Left kidney (tissue), 8 donors: ENCODE measurements around the gene PGD. TPM values are rescaled to one million over a fixed set of nuclear protein-coding genes. Genes with fewer than 3 reads are reported as not detected.
A peak's percentile ranks its signal among the peaks of the same experiment; 100 is the strongest.
"Not testable (repeated sequence)": the region's sequence is repeated elsewhere in the genome, so short reads cannot be mapped to it uniquely, and the experiment has no call there.

ENCODE experiments used
- DNase-seq: peaks from one replicate; pipeline ENCODE4 v3.0.0-alpha.2; 2013
- long read RNA-seq, 8 donors: transcript quantifications; one replicate each; lab custom pipeline, GENCODE V29; 2026
- polyA plus RNA-seq: library from polyadenylated mRNA; unstranded; fragments of 120-200 nt; gene quantifications from one replicate; pipeline ENCODE4 v1.2.1, GENCODE V29; 2013; ENCODE audit not compliant: insufficient read length

The PGD gene
- 188 TPM for polyA plus RNA-seq
- long read RNA-seq, donor 1, transcript PGD-201 (13 exons, 1,885 nt) = major isoform, 48 of 60 reads
- long read RNA-seq, donor 1, partial matches to known transcripts = 12 of 60 reads
- long read RNA-seq, donor 1, other reads (novel, unspliced or antisense) = 0 of 60 reads
- long read RNA-seq, donor 2, transcript PGD-201 (13 exons, 1,885 nt) = major isoform, 54 of 67 reads
- long read RNA-seq, donor 2, partial matches to known transcripts = 10 of 67 reads
- long read RNA-seq, donor 2, other reads (novel, unspliced or antisense) = 0 of 67 reads
- long read RNA-seq, donor 3, transcript PGD-201 (13 exons, 1,885 nt) = major isoform, 36 of 51 reads
- long read RNA-seq, donor 3, partial matches to known transcripts = 13 of 51 reads
- long read RNA-seq, donor 3, other reads (novel, unspliced or antisense) = 0 of 51 reads
- long read RNA-seq, donor 4, partial matches to known transcripts = 9 of 9 reads
- long read RNA-seq, donor 4, other reads (novel, unspliced or antisense) = 0 of 9 reads
- long read RNA-seq, donor 5, transcript PGD-201 (13 exons, 1,885 nt) = major isoform, 81 of 187 reads
- long read RNA-seq, donor 5, partial matches to known transcripts = 106 of 187 reads
- long read RNA-seq, donor 5, other reads (novel, unspliced or antisense) = 0 of 187 reads
- long read RNA-seq, donor 6, transcript PGD-201 (13 exons, 1,885 nt) = major isoform, 40 of 52 reads
- long read RNA-seq, donor 6, partial matches to known transcripts = 11 of 52 reads
- long read RNA-seq, donor 6, other reads (novel, unspliced or antisense) = 0 of 52 reads
- long read RNA-seq, donor 7, transcript PGD-201 (13 exons, 1,885 nt) = major isoform, 57 of 79 reads
- long read RNA-seq, donor 7, partial matches to known transcripts = 22 of 79 reads
- long read RNA-seq, donor 7, other reads (novel, unspliced or antisense) = 0 of 79 reads
- long read RNA-seq, donor 8, transcript PGD-201 (13 exons, 1,885 nt) = major isoform, 17 of 23 reads
- long read RNA-seq, donor 8, partial matches to known transcripts = 5 of 23 reads
- long read RNA-seq, donor 8, other reads (novel, unspliced or antisense) = 0 of 23 reads

DNA sequence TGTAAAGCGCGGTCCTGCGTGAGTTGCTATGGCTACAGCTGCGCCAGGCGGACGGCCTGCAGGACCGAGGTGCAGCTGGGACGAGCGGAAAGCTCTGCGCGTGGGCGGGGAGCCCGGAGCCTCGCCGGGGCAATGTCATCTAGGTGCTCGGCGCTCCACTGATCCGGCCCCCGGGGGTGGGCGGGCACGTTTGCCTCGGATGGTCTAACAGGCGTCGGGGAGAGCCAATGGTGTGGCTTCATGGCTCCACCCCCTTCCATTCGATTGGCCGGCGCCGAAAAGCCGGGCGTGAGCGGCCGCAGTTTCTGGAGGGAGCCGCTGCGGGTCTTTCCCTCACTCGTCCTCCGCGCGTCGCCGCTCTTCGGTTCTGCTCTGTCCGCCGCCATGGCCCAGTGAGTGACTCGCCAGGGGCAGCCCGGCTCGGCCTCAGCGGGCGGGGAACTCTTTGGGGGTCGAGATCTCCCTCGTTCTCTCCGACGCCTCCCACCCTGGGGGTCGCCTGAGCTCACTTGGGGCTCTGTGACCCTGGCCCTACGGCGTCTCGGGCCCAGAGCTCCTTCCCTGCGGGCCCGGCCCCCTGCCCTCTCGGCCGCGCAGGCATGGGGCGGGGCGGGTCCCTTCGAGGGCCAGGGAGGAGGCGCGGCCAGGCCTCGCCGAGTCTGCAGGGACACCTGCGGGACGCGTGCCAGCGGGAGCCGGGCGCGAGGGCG lies at the start of gene PGD:
Gene PGD (plus strand): TSS at position 331 of the 710 bp plus-strand sequence. CDS start 54 bp downstream, at position 385.
- DNase-seq = peak; percentile 97

DNA sequence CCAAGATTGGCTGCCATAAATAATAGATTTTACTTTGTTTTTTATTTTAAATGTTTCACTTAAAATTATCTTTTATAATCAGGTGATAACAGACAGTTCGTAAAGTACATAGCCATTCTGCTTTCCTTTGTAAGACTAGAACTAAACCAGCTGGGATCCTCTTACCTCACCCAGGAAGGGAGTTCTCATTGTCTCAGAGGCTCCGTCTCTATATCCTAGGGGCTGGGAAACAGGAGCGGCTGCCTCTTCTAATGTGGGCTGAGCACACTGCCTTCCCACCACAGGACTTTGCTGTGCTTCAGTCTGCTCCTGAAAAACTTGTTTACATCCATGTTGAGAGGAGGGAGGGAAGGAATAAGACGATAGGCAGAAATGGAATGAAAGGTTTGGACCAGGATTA lies 45.6 kb upstream of the PGD start:
- no peak for DNase-seq

DNA sequence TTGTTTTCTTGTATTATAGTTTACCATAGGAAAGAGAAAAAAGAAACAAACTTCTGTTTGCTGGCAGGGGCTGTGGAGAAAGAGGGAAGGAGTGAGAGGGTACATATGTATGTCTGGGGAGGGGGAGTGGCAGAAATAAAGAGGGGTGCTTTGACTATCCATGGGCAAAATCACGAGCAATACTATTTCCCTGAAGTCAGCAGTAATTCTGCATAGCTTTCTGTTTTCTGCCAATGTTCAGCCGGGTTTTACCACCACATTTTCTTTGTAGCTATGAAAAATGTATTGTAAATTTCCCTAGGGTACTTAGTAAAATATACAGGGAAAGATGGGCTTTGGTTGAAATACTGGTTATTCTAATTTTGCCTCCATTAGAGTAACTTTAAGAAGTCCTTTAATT lies 45.2 kb upstream of the PGD start:
- DNase-seq = no peak

DNA sequence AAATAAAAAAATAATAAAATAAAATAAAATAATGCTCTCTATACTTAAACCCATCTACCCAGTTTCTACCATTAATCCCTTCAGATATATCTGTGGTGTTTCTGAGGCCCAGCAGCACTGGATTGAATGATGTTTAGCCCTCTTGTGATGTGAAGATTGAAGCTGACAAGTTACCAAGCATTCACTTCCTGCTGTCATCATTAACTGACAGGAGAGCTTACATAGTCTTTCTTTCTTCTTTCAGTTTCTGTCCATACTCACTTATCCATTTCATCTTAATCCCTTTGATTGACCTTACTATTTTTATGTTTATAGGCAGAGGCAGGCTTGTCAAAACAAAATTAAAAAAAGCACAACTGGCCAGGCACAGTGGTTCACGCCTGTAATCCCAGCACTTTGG lies 38.8 kb upstream of the PGD start:
- no peak for DNase-seq

DNA sequence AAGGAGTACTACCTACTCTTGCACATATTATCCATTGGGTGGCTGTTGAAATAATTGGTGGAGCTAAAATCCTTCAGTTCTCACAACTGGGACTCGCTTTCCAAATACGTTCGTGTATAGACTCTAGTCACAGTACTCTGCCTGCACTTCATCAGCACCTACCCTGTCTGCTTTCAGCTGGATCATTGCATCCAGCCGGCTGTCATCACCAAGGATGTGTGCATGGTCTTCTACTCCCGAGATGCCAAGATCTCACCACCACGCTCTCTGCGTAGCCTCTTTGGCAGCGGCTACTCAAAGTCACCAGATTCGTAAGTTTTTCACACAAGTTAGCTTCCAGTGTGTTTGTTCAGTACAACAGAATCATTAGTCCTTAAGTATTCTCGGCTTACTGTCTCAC lies 37.3 kb upstream of the PGD start:
- no peak for DNase-seq

DNA sequence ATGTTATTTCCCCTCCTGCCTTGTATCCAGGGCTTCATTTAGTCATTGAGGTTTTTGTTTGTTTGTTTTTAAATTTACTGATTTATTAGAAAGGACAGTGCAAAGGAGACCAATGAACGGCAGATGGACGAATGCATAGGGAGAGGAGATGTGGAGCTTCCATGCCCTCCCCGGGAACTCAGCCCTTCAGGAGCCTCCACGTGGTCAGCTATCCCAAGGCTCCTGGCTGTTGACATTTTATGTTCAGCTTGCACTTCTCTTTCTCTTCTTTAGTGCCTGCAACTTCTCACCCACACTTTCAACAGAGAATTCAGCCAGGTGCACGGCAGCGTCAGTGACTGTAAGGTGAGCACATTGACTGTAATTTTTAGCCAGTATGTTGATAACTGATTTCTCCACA lies 30.7 kb upstream of the PGD start:
- no peak for DNase-seq

DNA sequence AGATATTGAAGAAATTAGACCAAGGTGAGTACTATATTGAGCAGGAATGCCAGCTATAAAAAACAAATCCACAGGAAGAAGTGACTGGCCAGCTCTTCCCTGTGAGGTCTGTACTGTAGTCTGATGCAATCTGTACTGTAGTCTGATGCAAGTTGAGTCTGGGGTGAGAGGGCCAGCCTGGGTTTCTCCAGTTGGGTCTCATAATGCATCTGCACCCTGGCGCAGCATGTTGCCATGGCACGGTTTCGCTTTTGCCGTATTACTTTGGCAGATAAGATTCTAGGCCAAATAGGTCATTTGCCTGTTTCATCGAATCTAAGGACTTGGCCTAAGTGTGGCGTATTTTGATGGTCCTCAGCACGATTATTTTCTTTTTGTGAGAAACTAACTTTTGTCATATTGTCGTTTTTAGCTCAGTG lies 24.4 kb upstream of the PGD start:
- DNase-seq = no peak

DNA sequence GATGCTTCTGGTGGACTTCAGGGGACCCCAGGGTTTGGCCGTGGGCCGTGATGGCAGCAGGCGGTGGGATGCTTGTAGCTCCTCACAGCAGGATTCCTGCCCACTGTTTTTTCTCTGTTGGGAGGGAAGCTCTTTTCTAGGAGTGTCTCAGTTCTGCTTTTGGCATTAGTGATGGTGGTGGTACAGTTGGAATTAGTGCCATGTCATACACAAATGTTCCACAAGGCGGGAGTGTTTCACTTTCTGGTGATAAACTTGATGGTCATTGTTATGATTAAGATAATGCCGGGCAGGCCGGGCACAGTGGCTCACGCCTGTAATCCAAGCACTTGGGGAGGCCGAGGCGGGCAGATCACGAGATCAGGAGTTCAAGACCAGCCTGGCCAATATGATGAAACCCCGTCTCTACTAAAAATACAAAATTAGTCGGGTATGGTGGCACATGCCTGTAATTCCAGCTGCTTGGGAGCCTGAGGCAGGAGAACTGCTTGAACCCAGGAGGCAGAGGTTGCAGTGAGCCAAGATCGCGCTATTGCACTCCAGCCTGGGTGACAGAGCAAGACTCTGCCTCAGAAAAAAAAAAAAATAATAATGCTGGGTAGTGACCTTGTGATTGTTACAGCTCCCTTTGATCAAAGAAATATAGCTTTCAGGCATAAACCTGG lies 21.4 kb upstream of the PGD start:
- DNase-seq = not testable (repeated sequence)

DNA sequence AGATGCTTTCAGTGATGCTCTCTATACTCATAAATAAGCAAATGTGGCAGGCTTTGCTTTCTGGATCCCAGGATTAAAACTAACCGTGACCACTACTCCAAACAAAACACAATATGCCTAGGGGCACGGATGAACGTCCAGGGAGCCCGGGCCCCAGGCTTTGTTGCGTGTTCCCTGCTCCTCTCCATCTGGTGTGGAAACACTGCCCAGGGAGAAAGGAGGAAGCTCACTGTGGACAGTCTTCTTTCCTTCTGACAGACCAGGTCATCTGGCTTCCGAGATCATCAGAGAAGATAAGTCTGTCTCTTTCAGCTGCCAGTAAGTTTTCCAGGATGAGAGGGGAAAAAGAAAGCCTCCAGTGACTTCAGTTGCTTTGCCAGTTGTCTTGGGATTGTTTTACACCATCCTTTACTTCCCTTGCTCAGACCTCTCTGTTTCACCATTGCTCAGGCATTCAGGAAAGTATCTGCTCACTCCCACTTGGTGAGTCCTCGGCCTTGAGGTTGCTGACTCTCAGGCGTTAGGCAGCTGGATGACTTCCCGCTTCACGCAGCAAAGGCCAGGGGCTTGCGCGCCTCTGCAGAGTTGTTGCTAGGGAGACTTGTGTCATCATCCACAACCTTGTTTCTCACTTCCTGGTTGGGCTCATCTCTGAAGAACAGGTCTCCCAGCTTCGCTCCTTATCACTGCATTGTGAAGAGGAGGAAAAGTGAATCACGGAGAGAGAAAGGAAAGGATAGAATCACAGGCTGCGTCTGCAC lies 20.6 kb upstream of the PGD start:
- peak; percentile 4 for DNase-seq

DNA sequence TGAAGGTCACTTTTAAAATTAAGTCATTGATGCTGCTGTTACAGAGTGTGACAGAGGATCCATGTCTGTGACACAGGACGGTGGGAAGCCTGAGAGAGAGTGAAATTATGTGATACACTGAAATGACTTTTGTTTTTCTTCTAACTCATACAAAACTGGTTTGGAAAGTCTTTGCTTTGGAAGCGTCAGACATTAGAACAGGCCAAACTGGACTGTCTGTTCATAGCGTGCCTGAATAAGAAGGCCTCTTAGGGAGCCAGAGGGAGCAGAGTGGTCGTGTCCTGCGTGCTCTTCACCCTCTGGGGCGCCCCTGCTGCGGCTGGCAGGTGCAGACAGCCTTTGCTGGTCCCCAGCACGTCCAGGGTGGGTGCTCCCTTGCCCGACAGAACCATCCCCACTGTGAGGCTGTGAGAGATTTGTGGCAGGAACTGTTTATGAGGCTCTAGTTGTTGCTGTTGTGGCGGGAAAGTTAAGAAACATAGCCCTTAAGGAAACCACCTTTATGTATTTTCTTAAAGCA lies 19.7 kb upstream of the PGD start:
- no peak for DNase-seq

DNA sequence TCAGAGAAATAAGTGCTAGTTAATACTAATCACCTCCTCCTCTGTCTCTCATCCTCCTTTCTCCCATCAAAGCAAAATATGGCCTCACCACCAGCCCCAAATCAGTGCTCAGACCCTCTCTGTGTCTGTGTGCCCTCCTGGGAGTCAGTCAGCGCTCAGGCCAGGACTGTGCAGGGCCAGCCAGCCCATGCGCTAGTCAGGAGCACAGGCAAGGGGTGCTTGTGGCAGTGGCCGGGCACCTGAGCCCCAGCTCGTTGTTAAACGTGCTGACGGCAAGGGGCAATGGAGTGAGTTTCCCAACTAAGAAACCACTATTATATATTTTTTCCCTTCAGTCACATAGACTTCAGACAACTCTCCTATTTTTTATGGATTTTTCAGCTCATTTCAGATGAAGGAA lies 19.2 kb upstream of the PGD start:
- no peak for DNase-seq

DNA sequence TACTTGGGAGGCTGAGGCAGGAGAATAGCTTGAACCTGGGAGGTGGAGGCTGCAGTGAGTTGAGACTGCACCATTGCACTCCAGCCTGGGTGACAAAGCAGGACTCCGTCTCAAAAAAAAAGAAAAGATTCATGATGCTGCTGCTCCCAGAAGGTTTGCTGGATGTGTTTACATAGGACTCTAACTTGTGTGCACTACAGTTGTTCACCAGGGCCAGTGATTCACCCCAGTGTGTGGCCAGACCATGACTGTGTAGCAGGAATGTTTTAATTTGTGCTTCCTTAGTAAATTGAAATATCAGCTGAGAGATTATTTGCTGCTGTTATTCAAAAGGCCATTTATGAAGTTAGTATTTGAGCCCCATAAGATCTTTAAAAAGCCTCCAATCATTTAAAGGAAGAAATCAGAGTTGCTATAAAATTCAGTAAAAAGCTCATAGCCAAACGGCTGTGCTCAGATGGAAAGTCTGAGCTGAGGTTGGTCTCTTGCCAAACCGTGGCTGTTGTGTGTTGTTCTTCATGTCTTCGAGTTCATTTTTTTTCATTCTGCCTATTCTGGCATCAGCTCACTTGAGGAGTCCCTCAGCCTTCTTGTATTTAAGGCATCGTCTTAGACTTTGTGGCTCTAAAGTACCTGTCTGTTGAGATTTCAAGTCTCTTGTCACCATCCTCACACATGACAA lies 18.1 kb upstream of the PGD start:
- no peak for DNase-seq

DNA sequence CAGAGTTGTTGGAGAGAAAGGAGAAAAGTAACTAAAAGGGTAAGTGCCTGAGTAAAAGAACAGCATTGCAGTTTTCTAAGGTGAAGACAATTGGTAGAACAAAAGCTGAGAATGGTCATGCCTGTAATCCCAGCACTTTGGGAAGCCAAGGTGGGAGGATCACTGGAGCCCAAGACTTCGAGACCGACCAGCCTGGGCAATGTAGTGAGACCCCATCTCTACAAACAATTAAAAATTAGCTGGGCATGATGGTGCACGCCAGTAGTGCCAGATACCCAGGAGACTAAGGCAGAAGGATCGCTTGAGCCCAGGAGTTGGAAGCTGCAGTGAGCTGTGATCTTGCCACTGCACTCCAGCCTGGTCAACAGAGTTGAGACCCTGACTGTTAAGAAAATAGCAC lies 15.2 kb upstream of the PGD start:
- no peak for DNase-seq

DNA sequence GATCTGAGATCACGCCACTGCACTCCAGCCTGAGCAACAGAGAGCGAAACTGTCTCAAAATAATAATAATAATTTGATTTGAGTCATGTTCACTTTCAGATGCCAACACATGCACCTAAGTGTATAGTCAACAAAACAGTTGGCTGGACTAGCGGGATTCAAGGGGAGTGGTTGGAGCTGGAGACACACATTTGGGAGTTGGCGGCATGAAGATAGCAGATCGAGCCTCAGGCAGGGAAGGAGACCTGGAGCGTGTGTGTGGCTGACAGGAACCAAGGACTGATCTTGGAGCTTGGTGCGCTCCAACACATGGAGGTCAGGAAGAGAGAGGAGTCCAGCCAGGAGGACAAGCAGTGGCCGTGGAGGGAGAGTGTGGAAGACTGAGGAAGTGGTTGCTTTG lies 14.6 kb upstream of the PGD start:
- no peak for DNase-seq

DNA sequence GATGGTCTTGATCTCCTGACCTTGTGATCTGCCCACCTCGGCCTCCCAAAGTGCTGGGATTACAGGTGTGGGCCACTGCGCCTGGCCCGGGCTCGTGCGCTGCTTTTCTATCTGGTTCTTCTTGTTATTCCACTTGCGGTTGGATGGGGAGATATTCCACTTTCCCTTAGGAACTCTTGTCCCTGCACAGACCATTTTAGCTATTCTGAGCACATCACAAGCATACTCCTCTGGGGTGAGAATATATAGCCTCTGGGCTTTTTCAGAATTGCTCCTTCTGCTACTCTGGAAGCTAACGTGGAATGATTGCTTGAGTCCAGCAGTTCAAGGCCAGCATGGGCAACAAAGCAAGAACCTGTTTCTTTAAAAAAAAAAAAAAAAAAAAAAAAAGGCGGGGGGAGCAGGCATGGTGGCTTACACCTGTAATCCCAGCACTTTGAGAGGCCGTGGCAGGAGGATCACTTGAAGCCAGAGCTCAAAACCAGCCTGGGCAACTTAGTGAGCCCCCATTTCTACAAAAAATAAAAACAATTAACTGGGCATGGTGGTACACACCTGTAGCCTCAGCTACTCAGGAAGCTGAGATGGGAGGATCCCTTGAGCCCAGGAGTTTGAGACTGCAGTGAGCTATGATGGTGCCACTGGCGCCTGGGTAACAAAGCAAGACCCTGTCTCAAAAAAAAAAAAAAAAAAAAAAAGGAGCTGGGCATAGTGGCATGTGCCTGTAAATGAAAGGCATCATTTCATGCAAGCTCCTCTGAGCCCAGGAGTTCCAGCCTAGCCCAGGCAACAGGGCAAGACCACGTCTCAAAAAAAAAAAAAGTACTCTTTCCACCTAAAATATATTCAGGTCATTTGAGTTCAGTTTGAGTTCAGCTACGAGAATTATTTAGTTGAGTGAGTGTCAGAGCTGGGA lies 11.8 kb upstream of the PGD start:
- DNase-seq = no peak

DNA sequence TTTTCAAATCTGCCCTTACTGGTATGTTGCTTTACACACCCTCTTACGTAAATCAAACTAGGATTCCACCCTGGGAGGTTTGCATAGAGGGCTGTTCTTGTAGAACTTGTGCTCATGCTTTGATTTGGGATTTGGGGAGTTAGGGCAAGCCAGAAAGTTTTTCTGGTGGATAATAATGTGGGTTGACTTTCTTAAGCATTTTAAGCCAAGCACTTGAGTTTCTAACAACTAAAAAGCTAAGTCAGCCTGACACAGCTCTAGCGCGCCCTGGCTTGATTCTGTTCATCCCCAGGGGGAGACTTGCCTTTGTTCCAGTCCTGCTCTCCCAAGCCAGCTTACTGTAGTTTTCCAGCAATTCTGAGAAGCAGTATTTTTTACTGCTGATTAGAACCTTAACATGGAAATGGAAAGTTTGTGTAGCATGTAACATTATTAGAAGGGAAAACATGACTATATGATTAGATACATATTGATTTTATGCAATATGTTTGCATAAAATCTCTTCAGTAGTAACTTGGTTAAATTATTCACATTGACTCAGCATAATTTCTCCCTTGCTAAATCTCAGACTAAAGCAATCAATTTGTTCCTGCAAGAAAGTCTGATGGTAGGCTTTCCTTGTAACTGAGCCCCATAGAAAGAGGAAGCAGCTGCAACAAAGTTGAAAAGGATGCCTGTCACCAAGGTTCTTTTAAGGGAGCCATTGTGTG lies 11.0 kb upstream of the PGD start:
- DNase-seq = peak; percentile 24

DNA sequence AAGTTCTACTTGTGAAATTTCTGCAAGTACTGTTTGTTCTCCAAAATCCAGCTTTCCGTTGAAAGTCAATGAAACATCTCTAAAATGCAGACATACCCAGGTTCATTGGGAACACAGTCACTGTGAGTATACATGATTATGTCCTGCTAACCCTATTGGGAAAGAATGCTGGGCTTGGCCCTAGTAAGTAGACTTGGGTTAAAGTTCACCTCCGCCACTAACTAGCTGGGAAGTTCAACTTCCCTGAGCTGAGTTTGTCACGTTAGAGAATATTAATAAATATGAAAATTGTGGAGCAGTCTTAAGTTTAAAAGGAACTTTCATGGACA lies 10.5 kb upstream of the PGD start:
- DNase-seq = no peak

DNA sequence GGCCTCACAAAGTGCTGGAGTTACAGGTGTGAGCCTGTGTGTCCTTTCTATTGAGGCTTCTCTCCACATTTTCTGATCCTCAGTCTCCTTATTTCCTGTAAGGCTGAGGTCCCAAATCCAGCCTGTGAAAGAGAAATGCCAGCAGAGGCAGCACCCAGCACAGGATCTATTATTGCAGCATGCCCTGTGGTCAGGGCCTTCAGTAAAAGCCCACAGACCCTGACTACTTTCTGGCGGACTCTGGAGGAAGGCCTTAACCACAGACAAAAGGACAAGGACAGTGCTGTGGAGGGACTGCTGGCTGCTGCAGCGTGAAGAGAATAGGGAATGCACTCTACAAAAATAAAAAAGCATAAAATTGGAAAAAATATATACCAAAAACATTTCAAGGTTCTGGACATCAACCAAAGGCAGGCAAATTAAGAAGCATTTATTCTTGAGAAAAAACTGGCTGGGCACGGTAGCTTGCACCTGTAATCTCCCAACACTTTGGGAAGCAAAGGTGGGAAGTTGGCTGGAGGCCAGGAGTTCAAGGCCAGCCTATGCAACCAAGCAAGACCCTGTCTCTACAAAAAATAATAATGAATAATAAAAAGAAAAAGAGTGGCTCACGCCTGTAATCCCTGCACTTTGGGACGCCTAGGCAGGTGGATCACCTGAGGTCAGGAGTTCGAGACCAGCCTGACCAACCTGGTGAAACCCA lies 9.4 kb upstream of the PGD start:
- DNase-seq = no peak
